ENCODE measurements around the gene B4GALT5. TPM values are rescaled to one million over a fixed set of nuclear protein-coding genes. Genes with fewer than 3 reads are reported as not detected.

B4GALT5 gene
- total RNA-seq, 2 experiments from 2014 or later: 9.8 to 18.8 TPM

DNA sequence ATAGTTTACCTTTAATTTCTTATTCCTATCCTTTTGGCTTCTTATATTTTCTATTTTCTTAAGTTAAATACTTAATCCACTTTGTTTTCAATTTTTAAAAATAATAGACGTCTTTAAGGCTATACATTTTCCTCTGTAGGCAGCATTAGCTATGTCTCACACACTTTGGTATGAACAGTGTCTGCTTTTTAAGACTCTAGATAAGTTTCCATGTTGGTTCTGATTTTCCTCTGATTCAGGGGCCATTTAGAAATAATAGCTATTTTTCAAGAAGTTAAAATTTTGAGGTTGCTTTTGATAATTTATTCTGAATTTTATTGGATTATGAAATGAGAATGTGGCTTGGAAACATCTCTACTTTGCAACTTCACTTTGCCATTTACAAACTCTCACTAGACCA lies 91.4 kb downstream of the B4GALT5 start:
- intact Hi-C loops (cut with micrococcal nuclease; ENCODE audit: unreplicated experiment): no loop called here
- H3K4me3 ChIP-seq (ENCODE audit: low read depth, low read length, poor library complexity, severe bottlenecking): no peak overlapping the region
- H3K9me2 ChIP-seq (ENCODE audit: insufficient read depth, low read length): no peaks in the 10 kb centered on the region
- no peak overlapping the region for H2AFZ ChIP-seq (ENCODE audit: low read length)
- ChIA-PET POLR2A (interaction anchor here (0.7 to 1.4 kb wide), 4 partner anchors 8 to 853 kb away, joined by 3 to 5 read pairs (median 3); no protein-coding TSS in a partner anchor), CTCF (ENCODE audit: unreplicated experiment) (no interaction called here)
- peak overlapping the region; percentile 95 for H3K27ac ChIP-seq (ENCODE audit: low read depth, low read length, poor library complexity, severe bottlenecking)
- peaks cover 10% of the 10 kb centered on the region; the same call in 1 of the 2 replicates for H3K79me2 ChIP-seq (ENCODE audit: insufficient read depth, low read depth, low read length)
- no peaks in the 10 kb centered on the region; the same call in 1 of the 2 replicates for H3K36me3 ChIP-seq (ENCODE audit: insufficient read depth, low read length)
- H3K9me3 ChIP-seq (ENCODE audit: low read length): no peaks in the 10 kb centered on the region
- no peaks in the 10 kb centered on the region for H4K20me1 ChIP-seq (ENCODE audit: insufficient read depth, low read length)
- peaks cover 86% of the 10 kb centered on the region for H3K4me1 ChIP-seq (ENCODE audit: insufficient read depth, low read length, poor library complexity, severe bottlenecking)
- TF ChIP-seq CTCF (conservative IDR thresholded peaks at IDR 0.05; ENCODE audit: low read length) (no peak), EZH2phosphoT487 (IDR thresholded peaks at IDR 0.05; ENCODE audit: borderline replicate concordance, low read depth, low read length) (no peak)
- no peak overlapping the region for H3K4me2 ChIP-seq (ENCODE audit: low read length)
- no peak for DNase-seq (ENCODE audit: low spot score)
- no TSS peak for BruUV-seq (replicated peaks)

GRCh38 chr20:49620364-49621240 lies 93.1 kb downstream of the B4GALT5 start:
- H4K20me1 ChIP-seq (ENCODE audit: insufficient read depth, low read length): no peaks in the 10 kb centered on the region
- peak overlapping the region; percentile 82 for H3K4me2 ChIP-seq (ENCODE audit: low read length)
- ChIA-PET POLR2A (interaction anchor here (0.6 to 1.8 kb wide), 7 partner anchors 10 to 130 kb away, joined by 3 to 14 read pairs (median 4); no protein-coding TSS in a partner anchor), CTCF (ENCODE audit: unreplicated experiment) (no interaction called here)
- H2AFZ ChIP-seq (ENCODE audit: low read length): no peak overlapping the region; the same call in 1 of the 2 replicates
- peak overlapping the region; percentile 95 for H3K27ac ChIP-seq (ENCODE audit: low read depth, low read length, poor library complexity, severe bottlenecking)
- no peaks in the 10 kb centered on the region for H3K9me2 ChIP-seq (ENCODE audit: insufficient read depth, low read length)
- H3K79me2 ChIP-seq (ENCODE audit: insufficient read depth, low read depth, low read length): peaks cover 10% of the 10 kb centered on the region; the same call in 1 of the 2 replicates
- TF ChIP-seq EZH2phosphoT487 (IDR thresholded peaks at IDR 0.05; ENCODE audit: borderline replicate concordance, low read depth, low read length) (no peak), CTCF (conservative IDR thresholded peaks at IDR 0.05; ENCODE audit: low read length) (no peak)
- BruUV-seq (replicated peaks): TSS peak; percentile 78
- H3K4me1 ChIP-seq (ENCODE audit: insufficient read depth, low read length, poor library complexity, severe bottlenecking): peaks cover 70% of the 10 kb centered on the region
- intact Hi-C loops (cut with micrococcal nuclease; ENCODE audit: unreplicated experiment): loop anchor here (1.0 to 2.0 kb wide), 2 partner anchors 13 to 130 kb away; no protein-coding TSS in a partner anchor
- H3K4me3 ChIP-seq (ENCODE audit: low read depth, low read length, poor library complexity, severe bottlenecking): peak overlapping the region; percentile 62
- H3K36me3 ChIP-seq (ENCODE audit: insufficient read depth, low read length): no peaks in the 10 kb centered on the region; the same call in 1 of the 2 replicates
- H3K9me3 ChIP-seq (ENCODE audit: low read length): no peaks in the 10 kb centered on the region
- DNase-seq (ENCODE audit: low spot score): peak; percentile 92
